ENCODE data around the gene LRTM2. TPM values are rescaled to one million over a fixed set of nuclear protein-coding genes. Genes with fewer than 3 reads are reported as not detected.

LRTM2 gene
- total and polyA plus RNA-seq, 2 experiments from 2014 or later: not detected

DNA sequence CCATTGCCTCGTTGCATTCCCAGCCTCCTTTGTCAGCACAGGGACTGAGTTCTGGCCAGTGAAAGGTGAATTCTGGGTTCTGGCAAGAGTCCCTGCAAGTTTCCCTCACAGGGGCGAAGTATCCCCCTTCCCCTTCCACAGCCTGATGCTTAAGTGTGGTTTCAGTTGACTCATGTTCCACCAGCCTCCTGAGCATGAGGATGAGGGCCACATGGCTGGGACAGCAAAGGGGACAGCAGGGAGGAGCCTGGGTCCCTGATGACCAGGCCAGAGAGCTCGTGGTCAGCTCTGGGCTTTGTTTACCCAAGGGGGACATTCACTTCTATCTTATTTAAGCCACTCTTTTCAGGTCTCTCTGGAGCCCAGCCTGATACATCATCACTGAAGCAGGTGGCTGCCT lies 61.6 kb downstream of the LRTM2 start:
- no peak overlapping the region for H3K4me3 ChIP-seq

DNA sequence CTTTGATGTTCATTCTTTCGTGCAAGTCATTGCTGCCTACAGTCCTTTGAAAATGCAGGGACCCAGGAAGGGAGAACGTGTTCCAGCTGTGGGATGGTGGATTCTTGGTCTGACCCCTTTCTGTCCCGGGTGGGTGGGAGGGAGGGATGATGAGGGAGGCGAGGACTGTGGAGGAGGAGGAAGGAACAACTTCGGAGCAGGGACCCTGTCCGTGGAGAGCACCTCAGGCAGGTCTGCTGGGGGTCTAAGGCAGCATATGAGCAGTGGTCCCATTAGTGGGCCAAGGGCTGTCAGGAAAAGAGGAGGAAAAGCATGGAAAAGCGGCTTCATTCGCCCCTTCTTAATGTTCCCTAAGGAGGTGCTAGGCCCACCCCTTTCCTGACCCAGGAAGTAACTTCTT lies 62.0 kb downstream of the LRTM2 start:
- H3K9me2 ChIP-seq (ENCODE audit: insufficient read depth): no peaks in the 10 kb centered on the region
- WGBS, 2 experiments (ENCODE audit: low coverage in 1 of 2, low lambda C conversion rate in 2 of 2, missing lambda C conversion rate in 2 of 2): 20 to 42% methylated on average over 4 to 8 of the region's 8 CpGs
- no peaks in the 10 kb centered on the region for H3K9me3 ChIP-seq (ENCODE audit: low read depth)
- H3K9ac ChIP-seq: no peak overlapping the region
- no peaks in the 10 kb centered on the region for H4K20me1 ChIP-seq (ENCODE audit: insufficient read depth)
- no peak for TF ChIP-seq EZH2 (IDR thresholded peaks at IDR 0.05; ENCODE audit: insufficient read depth, poor library complexity, severe bottlenecking)
- H3K4me2 ChIP-seq (ENCODE audit: unreplicated experiment): no peak overlapping the region
- H2AFZ ChIP-seq: no peak overlapping the region
- no peaks in the 10 kb centered on the region for H3K79me2 ChIP-seq (ENCODE audit: insufficient read depth)
- H3K36me3 ChIP-seq (ENCODE audit: low read depth): no peaks in the 10 kb centered on the region
- DNase-seq: no peak
- no peak overlapping the region for H3K27ac ChIP-seq
- in situ Hi-C loops (cut with MboI): no loop called here
- no peak overlapping the region for H3K4me3 ChIP-seq
- H3F3A ChIP-seq (ENCODE audit: insufficient read depth): no peaks in the 10 kb centered on the region
- no peaks in the 10 kb centered on the region for H3K4me1 ChIP-seq (ENCODE audit: insufficient read depth)
- peaks cover 42% of the 10 kb centered on the region for H3K27me3 ChIP-seq (replicated peaks; ENCODE audit: insufficient read depth)

More for the DNA sequence above, 61.6 kb downstream of the LRTM2 start:
- WGBS, 2 experiments (ENCODE audit: low coverage in 1 of 2, low lambda C conversion rate in 2 of 2, missing lambda C conversion rate in 2 of 2): 19 to 21% methylated on average over 3 of the region's 3 CpGs
- no peaks in the 10 kb centered on the region for H3K9me3 ChIP-seq (ENCODE audit: low read depth)
- peaks cover 40% of the 10 kb centered on the region for H3K27me3 ChIP-seq (replicated peaks; ENCODE audit: insufficient read depth)
- no peaks in the 10 kb centered on the region for H3K79me2 ChIP-seq (ENCODE audit: insufficient read depth)
- no peaks in the 10 kb centered on the region for H3K36me3 ChIP-seq (ENCODE audit: low read depth)
- no peaks in the 10 kb centered on the region for H3F3A ChIP-seq (ENCODE audit: insufficient read depth)
- no peak overlapping the region for H2AFZ ChIP-seq
- no peaks in the 10 kb centered on the region for H3K4me1 ChIP-seq (ENCODE audit: insufficient read depth)
- no peak overlapping the region for H3K4me2 ChIP-seq (ENCODE audit: unreplicated experiment)
- no peaks in the 10 kb centered on the region for H4K20me1 ChIP-seq (ENCODE audit: insufficient read depth)
- no peak for DNase-seq
- H3K27ac ChIP-seq: no peak overlapping the region
- H3K9me2 ChIP-seq (ENCODE audit: insufficient read depth): no peaks in the 10 kb centered on the region
- no peak overlapping the region for H3K9ac ChIP-seq
- in situ Hi-C loops (cut with MboI): no loop called here
- TF ChIP-seq EZH2phosphoT487 (IDR thresholded peaks at IDR 0.05; ENCODE audit: insufficient read depth, low read depth): no peak
- no peak for TF ChIP-seq EZH2 (IDR thresholded peaks at IDR 0.05; ENCODE audit: insufficient read depth, poor library complexity, severe bottlenecking)

DNA sequence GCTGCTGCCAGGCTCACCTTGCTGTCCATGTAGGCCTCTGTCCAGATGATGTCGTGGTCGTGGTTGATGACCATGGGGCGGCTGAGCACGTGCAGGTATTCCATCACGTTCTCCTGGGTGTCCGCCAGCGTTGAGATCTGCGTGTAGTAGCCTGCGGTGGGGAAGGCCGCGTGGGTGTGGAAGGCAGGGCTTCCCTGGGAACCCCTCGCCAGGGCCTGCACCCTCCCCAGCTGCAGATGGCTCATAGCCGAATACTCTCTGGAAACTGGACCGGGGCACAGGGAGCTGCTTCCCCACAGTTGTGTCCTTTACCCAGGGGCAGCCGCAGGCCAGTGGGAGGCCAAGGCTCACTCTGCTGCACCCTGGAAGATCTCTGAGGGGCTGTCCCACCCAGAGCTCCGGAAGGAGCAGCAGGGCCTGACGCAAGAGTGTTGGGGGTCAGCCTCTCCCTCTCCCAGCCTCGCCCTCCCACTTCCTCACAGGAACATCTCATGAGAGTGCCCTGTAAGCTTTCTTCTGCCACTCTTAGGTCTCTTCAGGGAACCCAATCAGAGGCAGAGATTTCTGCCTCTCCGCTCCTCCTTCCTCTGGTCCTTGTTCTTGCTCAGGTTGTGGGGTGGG lies 62.6 kb downstream of the LRTM2 start:
- Histone ChIP-seq H3K27ac (no peak overlapping the region), H3K36me3 (ENCODE audit: low read depth) (no peaks in the 10 kb centered on the region), H3K4me3 (no peak overlapping the region), H4K20me1 (ENCODE audit: insufficient read depth) (no peaks in the 10 kb centered on the region), H3K79me2 (ENCODE audit: insufficient read depth) (no peaks in the 10 kb centered on the region), H2AFZ (no peak overlapping the region), H3K9ac (no peak overlapping the region), H3F3A (ENCODE audit: insufficient read depth) (no peaks in the 10 kb centered on the region), H3K4me2 (ENCODE audit: unreplicated experiment) (no peak overlapping the region), H3K9me2 (ENCODE audit: insufficient read depth) (no peaks in the 10 kb centered on the region), H3K9me3 (ENCODE audit: low read depth) (no peaks in the 10 kb centered on the region), H3K27me3 (replicated peaks; ENCODE audit: insufficient read depth) (peaks cover 47% of the 10 kb centered on the region), H3K4me1 (ENCODE audit: insufficient read depth) (no peaks in the 10 kb centered on the region)
- in situ Hi-C loops (cut with MboI): no loop called here
- WGBS, 2 experiments (ENCODE audit: low coverage in 1 of 2, low lambda C conversion rate in 2 of 2, missing lambda C conversion rate in 2 of 2): 56 to 59% methylated on average over 18 to 19 of the region's 19 CpGs
- no peak for TF ChIP-seq EZH2 (IDR thresholded peaks at IDR 0.05; ENCODE audit: insufficient read depth, poor library complexity, severe bottlenecking)
- TF ChIP-seq EZH2phosphoT487 (IDR thresholded peaks at IDR 0.05; ENCODE audit: insufficient read depth, low read depth): no peak
- DNase-seq: no peak

DNA sequence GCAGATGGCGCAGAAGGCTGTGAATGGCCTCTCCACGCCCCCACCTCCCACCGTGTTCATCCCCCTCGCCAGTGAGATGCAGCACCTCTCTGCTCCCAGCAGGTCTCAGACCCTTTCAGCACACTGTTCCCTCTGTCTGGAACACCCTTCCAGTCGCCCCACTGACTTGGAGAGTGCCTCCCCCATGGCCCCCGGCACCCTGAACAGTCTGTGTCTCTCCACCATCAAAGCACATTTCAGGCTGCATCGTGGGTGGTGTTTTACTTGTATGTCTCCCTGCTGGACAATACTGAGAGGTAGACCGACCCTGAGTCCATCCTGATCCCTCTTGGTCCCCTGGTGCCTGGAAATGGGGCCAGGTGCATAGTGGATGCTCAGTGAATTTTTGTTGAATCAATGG lies 63.1 kb downstream of the LRTM2 start:
- H4K20me1 ChIP-seq (ENCODE audit: insufficient read depth): no peaks in the 10 kb centered on the region
- H3F3A ChIP-seq (ENCODE audit: insufficient read depth): no peaks in the 10 kb centered on the region
- no peak for TF ChIP-seq EZH2 (IDR thresholded peaks at IDR 0.05; ENCODE audit: insufficient read depth, poor library complexity, severe bottlenecking)
- no peak for TF ChIP-seq EZH2phosphoT487 (IDR thresholded peaks at IDR 0.05; ENCODE audit: insufficient read depth, low read depth)
- H2AFZ ChIP-seq: no peak overlapping the region
- no peaks in the 10 kb centered on the region for H3K9me2 ChIP-seq (ENCODE audit: insufficient read depth)
- no peak overlapping the region for H3K4me2 ChIP-seq (ENCODE audit: unreplicated experiment)
- WGBS, 2 experiments (ENCODE audit: low coverage in 1 of 2, low lambda C conversion rate in 2 of 2, missing lambda C conversion rate in 2 of 2): 33 to 42% methylated on average over 7 to 8 of the region's 8 CpGs
- no peak overlapping the region for H3K27ac ChIP-seq
- no peaks in the 10 kb centered on the region for H3K79me2 ChIP-seq (ENCODE audit: insufficient read depth)
- H3K27me3 ChIP-seq (replicated peaks; ENCODE audit: insufficient read depth): peaks cover 53% of the 10 kb centered on the region
- DNase-seq: no peak
- no peaks in the 10 kb centered on the region for H3K36me3 ChIP-seq (ENCODE audit: low read depth)
- H3K4me3 ChIP-seq: no peak overlapping the region
- no peak overlapping the region for H3K9ac ChIP-seq
- no peaks in the 10 kb centered on the region for H3K9me3 ChIP-seq (ENCODE audit: low read depth)
- in situ Hi-C loops (cut with MboI): no loop called here
- no peaks in the 10 kb centered on the region for H3K4me1 ChIP-seq (ENCODE audit: insufficient read depth)

DNA sequence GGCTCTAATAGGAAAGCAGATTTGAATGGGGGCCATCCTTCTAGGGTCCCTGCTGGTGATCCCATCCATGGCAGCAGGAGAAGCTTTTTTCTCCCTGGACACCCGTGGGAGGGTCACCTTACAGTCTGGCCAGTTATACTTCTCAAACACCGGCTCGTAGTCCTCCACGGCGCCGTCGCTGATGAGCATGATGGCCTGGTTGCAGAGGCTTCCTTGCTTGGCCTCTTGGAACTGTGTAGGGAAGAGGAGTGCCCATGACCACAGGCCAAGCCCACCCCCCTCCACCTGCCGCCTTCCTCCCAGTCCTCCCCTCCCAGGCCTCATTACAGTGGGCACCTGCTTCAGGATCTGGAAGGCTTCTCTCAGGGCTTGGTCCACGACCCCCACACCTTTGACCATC lies 64.3 kb downstream of the LRTM2 start:
- TF ChIP-seq EZH2phosphoT487 (IDR thresholded peaks at IDR 0.05; ENCODE audit: insufficient read depth, low read depth) (no peak), EZH2 (IDR thresholded peaks at IDR 0.05; ENCODE audit: insufficient read depth, poor library complexity, severe bottlenecking) (no peak)
- H4K20me1 ChIP-seq (ENCODE audit: insufficient read depth): no peaks in the 10 kb centered on the region
- no peaks in the 10 kb centered on the region for H3K4me1 ChIP-seq (ENCODE audit: insufficient read depth)
- no peaks in the 10 kb centered on the region for H3K9me2 ChIP-seq (ENCODE audit: insufficient read depth)
- no peaks in the 10 kb centered on the region for H3F3A ChIP-seq (ENCODE audit: insufficient read depth)
- DNase-seq: no peak
- H3K36me3 ChIP-seq (ENCODE audit: low read depth): no peaks in the 10 kb centered on the region
- no peak overlapping the region for H3K27ac ChIP-seq
- in situ Hi-C loops (cut with MboI): no loop called here
- H3K4me3 ChIP-seq: no peak overlapping the region
- H2AFZ ChIP-seq: no peak overlapping the region
- 46 to 71% methylated on average over 7 to 9 of the region's 9 CpGs for WGBS, 2 experiments (ENCODE audit: low coverage in 1 of 2, low lambda C conversion rate in 2 of 2, missing lambda C conversion rate in 2 of 2)
- no peaks in the 10 kb centered on the region for H3K9me3 ChIP-seq (ENCODE audit: low read depth)
- no peak overlapping the region for H3K4me2 ChIP-seq (ENCODE audit: unreplicated experiment)
- peaks cover 54% of the 10 kb centered on the region for H3K27me3 ChIP-seq (replicated peaks; ENCODE audit: insufficient read depth)
- H3K79me2 ChIP-seq (ENCODE audit: insufficient read depth): no peaks in the 10 kb centered on the region
- no peak overlapping the region for H3K9ac ChIP-seq
